ENCODE results near the gene HNRNPU.

DNA sequence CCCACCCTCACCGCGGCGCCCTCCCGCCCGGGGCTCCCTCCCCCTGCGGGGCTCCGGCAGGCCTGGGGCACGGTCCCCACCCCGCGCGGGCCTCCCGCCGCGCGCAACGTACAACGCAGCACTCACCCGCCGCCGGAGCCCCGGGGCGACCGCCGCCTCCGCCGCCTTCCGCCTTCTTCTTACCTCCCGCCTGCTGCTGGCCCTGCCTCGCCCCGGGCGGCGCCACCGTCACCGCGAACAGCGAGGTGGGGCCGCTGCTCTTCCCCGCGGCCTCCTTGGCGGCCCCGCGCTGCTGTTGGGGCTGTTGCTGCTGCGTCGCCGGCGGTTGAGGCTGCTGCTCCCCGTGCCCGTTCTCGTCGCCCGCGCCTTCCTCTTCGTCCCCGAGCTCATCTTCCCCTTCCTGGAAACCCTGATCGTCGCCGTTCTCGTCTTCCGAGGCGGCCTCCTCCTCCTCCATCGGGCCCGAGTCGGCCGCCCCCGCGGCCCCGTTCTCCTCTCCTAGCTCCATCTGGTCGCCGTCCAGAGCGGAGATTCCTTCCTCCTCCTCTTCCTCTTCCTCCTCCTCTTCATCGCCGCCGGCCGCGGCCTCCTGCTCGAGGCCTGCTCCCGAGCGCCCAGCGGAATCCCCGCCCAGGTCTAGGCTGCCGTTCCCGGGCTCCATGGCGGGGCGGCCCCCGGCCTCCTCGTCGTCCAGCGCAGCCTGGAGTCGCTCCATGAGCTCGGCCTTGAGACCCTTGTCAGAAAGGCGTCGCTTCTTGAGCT, 671 bp downstream of the HNRNPU start:
- TF ChIP-seq EP300 (conservative IDR thresholded peaks at IDR 0.05; ENCODE audit: poor library complexity, severe bottlenecking), result no peak
- TF ChIP-seq, protein P1, sequence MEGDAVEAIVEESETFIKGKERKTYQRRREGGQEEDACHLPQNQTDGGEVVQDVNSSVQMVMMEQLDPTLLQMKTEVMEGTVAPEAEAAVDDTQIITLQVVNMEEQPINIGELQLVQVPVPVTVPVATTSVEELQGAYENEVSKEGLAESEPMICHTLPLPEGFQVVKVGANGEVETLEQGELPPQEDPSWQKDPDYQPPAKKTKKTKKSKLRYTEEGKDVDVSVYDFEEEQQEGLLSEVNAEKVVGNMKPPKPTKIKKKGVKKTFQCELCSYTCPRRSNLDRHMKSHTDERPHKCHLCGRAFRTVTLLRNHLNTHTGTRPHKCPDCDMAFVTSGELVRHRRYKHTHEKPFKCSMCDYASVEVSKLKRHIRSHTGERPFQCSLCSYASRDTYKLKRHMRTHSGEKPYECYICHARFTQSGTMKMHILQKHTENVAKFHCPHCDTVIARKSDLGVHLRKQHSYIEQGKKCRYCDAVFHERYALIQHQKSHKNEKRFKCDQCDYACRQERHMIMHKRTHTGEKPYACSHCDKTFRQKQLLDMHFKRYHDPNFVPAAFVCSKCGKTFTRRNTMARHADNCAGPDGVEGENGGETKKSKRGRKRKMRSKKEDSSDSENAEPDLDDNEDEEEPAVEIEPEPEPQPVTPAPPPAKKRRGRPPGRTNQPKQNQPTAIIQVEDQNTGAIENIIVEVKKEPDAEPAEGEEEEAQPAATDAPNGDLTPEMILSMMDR (IDR thresholded peaks at IDR 0.05; ENCODE audit: poor library complexity, severe bottlenecking), result no peak
- TF ChIP-seq EZH2 (IDR thresholded peaks at IDR 0.05; ENCODE audit: borderline replicate concordance, insufficient read depth, low read length, poor library complexity, severe bottlenecking), result no peak
- TF ChIP-seq TAF1 (IDR thresholded peaks at IDR 0.05; ENCODE audit: low read depth), result no peak
- TF ChIP-seq POLR2AphosphoS5 (IDR thresholded peaks at IDR 0.05), result no peak
- no peak for TF ChIP-seq MXI1 (conservative IDR thresholded peaks at IDR 0.05; ENCODE audit: poor library complexity, severe bottlenecking)
- TF ChIP-seq, protein P2, sequence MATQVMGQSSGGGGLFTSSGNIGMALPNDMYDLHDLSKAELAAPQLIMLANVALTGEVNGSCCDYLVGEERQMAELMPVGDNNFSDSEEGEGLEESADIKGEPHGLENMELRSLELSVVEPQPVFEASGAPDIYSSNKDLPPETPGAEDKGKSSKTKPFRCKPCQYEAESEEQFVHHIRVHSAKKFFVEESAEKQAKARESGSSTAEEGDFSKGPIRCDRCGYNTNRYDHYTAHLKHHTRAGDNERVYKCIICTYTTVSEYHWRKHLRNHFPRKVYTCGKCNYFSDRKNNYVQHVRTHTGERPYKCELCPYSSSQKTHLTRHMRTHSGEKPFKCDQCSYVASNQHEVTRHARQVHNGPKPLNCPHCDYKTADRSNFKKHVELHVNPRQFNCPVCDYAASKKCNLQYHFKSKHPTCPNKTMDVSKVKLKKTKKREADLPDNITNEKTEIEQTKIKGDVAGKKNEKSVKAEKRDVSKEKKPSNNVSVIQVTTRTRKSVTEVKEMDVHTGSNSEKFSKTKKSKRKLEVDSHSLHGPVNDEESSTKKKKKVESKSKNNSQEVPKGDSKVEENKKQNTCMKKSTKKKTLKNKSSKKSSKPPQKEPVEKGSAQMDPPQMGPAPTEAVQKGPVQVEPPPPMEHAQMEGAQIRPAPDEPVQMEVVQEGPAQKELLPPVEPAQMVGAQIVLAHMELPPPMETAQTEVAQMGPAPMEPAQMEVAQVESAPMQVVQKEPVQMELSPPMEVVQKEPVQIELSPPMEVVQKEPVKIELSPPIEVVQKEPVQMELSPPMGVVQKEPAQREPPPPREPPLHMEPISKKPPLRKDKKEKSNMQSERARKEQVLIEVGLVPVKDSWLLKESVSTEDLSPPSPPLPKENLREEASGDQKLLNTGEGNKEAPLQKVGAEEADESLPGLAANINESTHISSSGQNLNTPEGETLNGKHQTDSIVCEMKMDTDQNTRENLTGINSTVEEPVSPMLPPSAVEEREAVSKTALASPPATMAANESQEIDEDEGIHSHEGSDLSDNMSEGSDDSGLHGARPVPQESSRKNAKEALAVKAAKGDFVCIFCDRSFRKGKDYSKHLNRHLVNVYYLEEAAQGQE (IDR thresholded peaks at IDR 0.05; ENCODE audit: borderline replicate concordance), result no peak
- TF ChIP-seq RAD21 (conservative IDR thresholded peaks at IDR 0.05), result no peak

Data from neural cell (in vitro differentiated cells).